Sigmoid colon (tissue), 7 donors: Measurements from ENCODE around the gene FKBP14. TPM values are rescaled to one million over a fixed set of nuclear protein-coding genes. Genes with fewer than 3 reads are reported as not detected.
A peak's percentile ranks its signal among the peaks of the same experiment; 100 is the strongest.

Source experiments
- DNase-seq: peaks from one replicate; pipeline ENCODE4 v3.0.0-alpha.2; 2019
- H3K27ac ChIP-seq, 4 donors: fragments of 200-600 bp; sonication (generic); one replicate each; pipeline ENCODE4 v1.5.1; 2016 to 2019; ENCODE audit warnings: mild to moderate bottlenecking in 1 of 4
- H3K27me3 ChIP-seq, 3 donors: fragments of 200-600 bp; sonication (generic); one replicate each; pipeline ENCODE4 v1.5.1; 2019; ENCODE audit warnings: mild to moderate bottlenecking in 1 of 3
- H3K36me3 ChIP-seq, 4 donors: fragments of 200-600 bp; sonication (generic); one replicate each; pipeline ENCODE4 v1.5.1; 2016 to 2019
- H3K4me1 ChIP-seq, 4 donors: fragments of 200-600 bp; sonication (generic); one replicate each; pipeline ENCODE4 v1.5.1; 2017 to 2019
- H3K4me3 ChIP-seq, 4 donors: fragments of 200-600 bp; sonication (generic); one replicate each; pipeline ENCODE4 v1.5.1; 2017 to 2019; ENCODE audit warnings: mild to moderate bottlenecking in 2 of 4, moderate library complexity in 1 of 4
- H3K9me3 ChIP-seq, 4 donors: fragments of 200-600 bp in 3 of 4; sonication (generic) in 3 of 4; one replicate each; pipeline versions ENCODE4 v1.5.1 to v1.6.1; 2013 to 2019
- EP300 ChIP-seq, 4 donors: sonication (generic); formaldehyde crosslinking; IDR thresholded peaks; one replicate each; pipeline ENCODE4 v1.6.1; 2017; ENCODE audit warnings: antibody characterized with exemption in 4 of 4
- POLR2A ChIP-seq, 2 donors: fragments of 450-650 bp; IDR thresholded peaks; one replicate each; pipeline ENCODE4 v1.6.1; 2016; ENCODE audit warnings: antibody characterized with exemption in 2 of 2, mild to moderate bottlenecking in 2 of 2, moderate library complexity in 2 of 2
- POLR2AphosphoS5 ChIP-seq, 4 donors: sonication (generic); formaldehyde crosslinking; IDR thresholded peaks; one replicate each; pipeline ENCODE4 v1.6.1; 2017; ENCODE audit warnings: antibody characterized with exemption in 4 of 4
- WGBS, 2 donors: extraction: QIAGEN DNeasy Blood & Tissue Kit; methylation state at CpG; one replicate each; pipeline ENCODE4 v1.1.7; 2013; 5-methylcytosine and 5-hydroxymethylcytosine counted together
- intact Hi-C: fragments of 100-400 bp; cut with DNase I; formaldehyde crosslinking; loops from one replicate; pipeline ENCODE4 v1.15.1; 2023
- polyA plus RNA-seq, 3 donors: library from polyadenylated mRNA; stranded (reverse); fragments of 200-250 nt; gene quantifications; one replicate each; pipeline ENCODE4 v1.2.3, GENCODE V29; 2013
- total RNA-seq, 4 donors: library from RNA; depleted of rRNA; stranded (reverse); fragments of >200 nt; gene quantifications; one replicate each; pipeline ENCODE4 v1.1.0, GENCODE V29; 2016
- TF ChIP-seq, protein P1 (sequence below), 4 experiments: fragments of 450-650 bp in 3 of 4; fragments of 200-600 bp in 1 of 4; IDR thresholded peaks; one replicate each; pipeline ENCODE4 v1.5.1; 2016 to 2019; ENCODE audit warnings: antibody characterized with exemption in 4 of 4, mild to moderate bottlenecking in 3 of 4, moderate library complexity in 2 of 4
- donor health status: healthy with polysubstance abuse.
- donor health status: Bipolar disorder and iron deficiency.
- donor health status: healthy.

FKBP14 gene
- total and polyA plus RNA-seq, 7 donors, result 1.8 to 11.4 (median 6.3) TPM

DNA sequence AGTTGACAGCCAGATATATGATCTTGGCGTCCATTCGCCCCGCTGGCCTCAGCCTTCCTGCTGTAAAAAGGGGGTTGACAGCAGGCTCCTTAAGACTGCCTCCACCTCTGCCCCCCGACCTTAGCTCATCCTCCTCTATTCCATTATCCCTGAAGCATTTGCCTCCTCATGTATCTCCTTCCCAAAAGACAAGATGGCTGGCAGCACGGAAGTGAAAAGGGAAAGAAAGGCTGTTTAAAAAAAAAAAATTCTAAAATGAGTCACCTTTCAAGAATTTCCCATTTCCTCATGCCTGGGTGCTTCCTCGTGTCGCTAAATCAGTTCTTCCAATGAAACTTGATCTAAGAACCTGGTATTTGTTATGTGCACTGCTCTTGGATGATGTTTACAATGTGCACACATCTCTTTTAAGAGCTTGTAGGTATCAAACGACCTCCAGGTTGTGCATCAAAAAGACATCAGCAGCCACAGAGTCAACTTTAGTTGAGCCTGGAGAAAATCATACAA lies 38.6 kb downstream of the FKBP14 start:
- WGBS, 2 donors, result 66% methylated on average over 8 of the region's 8 CpGs
- H3K27me3 ChIP-seq, result no peaks in the 10 kb centered on the region
- H3K9me3 ChIP-seq, result peaks cover 0 to under 1% (median 0%) of the 10 kb centered on the region in 4 donors
- intact Hi-C loops, result no loop called here
- DNase-seq, result no peak
- peak overlapping the region; percentile 84 to 98 (median 91) for H3K27ac ChIP-seq
- H3K4me3 ChIP-seq, result peak overlapping the region in 3 of 4 donors; percentile 86 to 99 (median 95)
- TF ChIP-seq POLR2AphosphoS5 (IDR thresholded peaks at IDR 0.05) (peak in 2 of 4 donors; percentile 16 to 21), EP300 (IDR thresholded peaks at IDR 0.05) (no peak)
- H3K4me1 ChIP-seq, result peaks cover 0 to 27% (median 15%) of the 10 kb centered on the region in 4 donors
- no peaks in the 10 kb centered on the region for H3K36me3 ChIP-seq

DNA sequence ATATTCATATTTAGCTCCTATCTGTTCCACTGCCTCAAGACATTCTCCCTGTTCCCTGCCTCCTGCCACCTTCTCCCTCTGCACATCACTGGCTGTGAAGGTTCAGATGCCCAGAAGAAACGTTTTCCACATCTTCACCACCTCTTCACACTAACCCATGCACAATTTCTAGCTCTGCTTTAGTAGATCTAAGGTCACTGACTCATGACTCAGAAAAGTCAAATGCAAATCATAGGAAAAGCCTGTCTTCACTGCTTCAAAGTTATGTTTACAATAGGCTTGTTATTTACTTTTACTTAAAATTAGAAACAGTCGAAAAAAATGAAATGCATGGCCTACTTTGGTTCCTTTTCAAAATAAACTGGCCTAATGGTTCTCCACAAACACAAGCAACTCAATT lies 39.4 kb downstream of the FKBP14 start:
- peaks cover 0 to 27% (median 15%) of the 10 kb centered on the region in 4 donors for H3K4me1 ChIP-seq
- peak overlapping the region in 3 of 4 donors; percentile 86 to 98 (median 96) for H3K27ac ChIP-seq
- no peak overlapping the region for H3K4me3 ChIP-seq
- DNase-seq, result no peak
- no peaks in the 10 kb centered on the region for H3K9me3 ChIP-seq
- H3K27me3 ChIP-seq, result no peaks in the 10 kb centered on the region
- 49 to 55% methylated on average over 2 of the region's 2 CpGs for WGBS, 2 donors
- TF ChIP-seq POLR2A (IDR thresholded peaks at IDR 0.05) (no peak), EP300 (IDR thresholded peaks at IDR 0.05) (no peak), POLR2AphosphoS5 (IDR thresholded peaks at IDR 0.05) (no peak)
- TF ChIP-seq, protein P1, sequence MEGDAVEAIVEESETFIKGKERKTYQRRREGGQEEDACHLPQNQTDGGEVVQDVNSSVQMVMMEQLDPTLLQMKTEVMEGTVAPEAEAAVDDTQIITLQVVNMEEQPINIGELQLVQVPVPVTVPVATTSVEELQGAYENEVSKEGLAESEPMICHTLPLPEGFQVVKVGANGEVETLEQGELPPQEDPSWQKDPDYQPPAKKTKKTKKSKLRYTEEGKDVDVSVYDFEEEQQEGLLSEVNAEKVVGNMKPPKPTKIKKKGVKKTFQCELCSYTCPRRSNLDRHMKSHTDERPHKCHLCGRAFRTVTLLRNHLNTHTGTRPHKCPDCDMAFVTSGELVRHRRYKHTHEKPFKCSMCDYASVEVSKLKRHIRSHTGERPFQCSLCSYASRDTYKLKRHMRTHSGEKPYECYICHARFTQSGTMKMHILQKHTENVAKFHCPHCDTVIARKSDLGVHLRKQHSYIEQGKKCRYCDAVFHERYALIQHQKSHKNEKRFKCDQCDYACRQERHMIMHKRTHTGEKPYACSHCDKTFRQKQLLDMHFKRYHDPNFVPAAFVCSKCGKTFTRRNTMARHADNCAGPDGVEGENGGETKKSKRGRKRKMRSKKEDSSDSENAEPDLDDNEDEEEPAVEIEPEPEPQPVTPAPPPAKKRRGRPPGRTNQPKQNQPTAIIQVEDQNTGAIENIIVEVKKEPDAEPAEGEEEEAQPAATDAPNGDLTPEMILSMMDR (IDR thresholded peaks at IDR 0.05), result no peak
- no peaks in the 10 kb centered on the region for H3K36me3 ChIP-seq
- intact Hi-C loops, result no loop called here

DNA sequence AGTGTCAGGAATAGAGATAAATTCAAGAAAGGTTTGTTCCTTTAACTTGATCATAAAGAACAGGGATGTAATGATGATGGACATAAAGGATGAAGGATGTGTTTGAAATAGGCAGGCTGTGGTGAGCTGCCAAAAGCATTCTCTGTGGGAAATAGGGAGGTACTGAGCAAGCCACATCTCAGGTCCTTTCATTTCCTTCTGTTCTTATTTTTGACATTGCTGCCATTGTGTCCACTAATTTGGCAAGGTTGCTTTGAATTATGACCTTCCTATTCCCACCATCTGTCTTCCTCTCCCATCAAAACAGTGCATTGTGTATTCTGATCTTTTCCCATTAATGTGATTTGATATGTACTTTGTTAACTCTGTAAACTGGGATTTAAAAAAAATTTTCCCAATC lies 46.4 kb downstream of the FKBP14 start:
- no peaks in the 10 kb centered on the region for H3K9me3 ChIP-seq
- H3K27ac ChIP-seq, result no peak overlapping the region
- H3K27me3 ChIP-seq, result no peaks in the 10 kb centered on the region
- intact Hi-C loops, result no loop called here
- peaks cover 0 to 26% (median 18%) of the 10 kb centered on the region in 4 donors for H3K4me1 ChIP-seq
- TF ChIP-seq, protein P1 (IDR thresholded peaks at IDR 0.05), result no peak
- TF ChIP-seq POLR2AphosphoS5 (IDR thresholded peaks at IDR 0.05) (no peak), EP300 (IDR thresholded peaks at IDR 0.05) (no peak), POLR2A (IDR thresholded peaks at IDR 0.05) (no peak)
- no peak for DNase-seq
- no peaks in the 10 kb centered on the region for H3K36me3 ChIP-seq
- no peak overlapping the region for H3K4me3 ChIP-seq

DNA sequence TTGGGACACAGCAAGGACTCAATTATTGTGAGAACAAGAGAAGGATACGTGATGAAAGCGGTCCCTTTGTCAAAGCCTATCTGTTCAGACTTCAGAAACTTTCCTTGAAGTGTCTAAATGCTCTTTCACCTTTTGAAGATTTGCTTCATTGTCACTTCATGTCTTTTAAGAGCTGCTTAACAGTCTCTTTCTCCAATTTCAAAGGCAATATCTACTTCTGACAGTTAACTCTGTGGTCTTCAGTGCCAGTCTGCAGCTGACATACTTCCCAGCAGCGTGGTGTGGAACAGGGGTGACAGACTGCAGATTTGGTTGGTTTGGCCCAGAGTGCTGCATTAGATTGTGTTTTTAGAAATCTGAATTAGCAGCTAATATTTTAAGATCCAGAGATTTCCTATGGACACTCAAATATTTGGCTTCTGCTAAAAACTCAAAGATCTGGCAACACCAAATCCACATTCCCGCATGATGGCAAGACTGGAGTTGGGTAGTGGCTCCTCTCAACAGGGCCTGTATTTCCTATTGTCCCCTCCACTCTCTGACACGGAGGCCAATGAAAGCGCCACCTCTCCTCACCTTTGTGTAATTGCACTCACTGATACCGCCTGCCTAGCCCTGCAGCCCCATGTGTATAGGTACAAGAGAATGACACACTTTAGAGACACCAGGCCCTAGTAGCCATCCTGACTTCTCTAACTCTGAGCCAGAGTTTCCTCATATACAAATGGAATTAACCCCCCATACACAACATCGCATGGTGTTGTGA lies 48.4 kb downstream of the FKBP14 start:
- TF ChIP-seq EP300 (IDR thresholded peaks at IDR 0.05) (no peak), POLR2AphosphoS5 (IDR thresholded peaks at IDR 0.05) (no peak), POLR2A (IDR thresholded peaks at IDR 0.05) (no peak)
- TF ChIP-seq, protein P1 (IDR thresholded peaks at IDR 0.05), result no peak
- WGBS, 2 donors, result 84 to 90% methylated on average over 8 of the region's 8 CpGs
- no peaks in the 10 kb centered on the region for H3K9me3 ChIP-seq
- DNase-seq, result no peak
- H3K36me3 ChIP-seq, result no peaks in the 10 kb centered on the region
- H3K27me3 ChIP-seq, result no peaks in the 10 kb centered on the region
- no peak overlapping the region for H3K4me3 ChIP-seq
- intact Hi-C loops, result no loop called here
- peaks cover 0 to 26% (median 18%) of the 10 kb centered on the region in 4 donors for H3K4me1 ChIP-seq
- peak overlapping the region in 1 of 4 donors; percentile 61 for H3K27ac ChIP-seq

DNA sequence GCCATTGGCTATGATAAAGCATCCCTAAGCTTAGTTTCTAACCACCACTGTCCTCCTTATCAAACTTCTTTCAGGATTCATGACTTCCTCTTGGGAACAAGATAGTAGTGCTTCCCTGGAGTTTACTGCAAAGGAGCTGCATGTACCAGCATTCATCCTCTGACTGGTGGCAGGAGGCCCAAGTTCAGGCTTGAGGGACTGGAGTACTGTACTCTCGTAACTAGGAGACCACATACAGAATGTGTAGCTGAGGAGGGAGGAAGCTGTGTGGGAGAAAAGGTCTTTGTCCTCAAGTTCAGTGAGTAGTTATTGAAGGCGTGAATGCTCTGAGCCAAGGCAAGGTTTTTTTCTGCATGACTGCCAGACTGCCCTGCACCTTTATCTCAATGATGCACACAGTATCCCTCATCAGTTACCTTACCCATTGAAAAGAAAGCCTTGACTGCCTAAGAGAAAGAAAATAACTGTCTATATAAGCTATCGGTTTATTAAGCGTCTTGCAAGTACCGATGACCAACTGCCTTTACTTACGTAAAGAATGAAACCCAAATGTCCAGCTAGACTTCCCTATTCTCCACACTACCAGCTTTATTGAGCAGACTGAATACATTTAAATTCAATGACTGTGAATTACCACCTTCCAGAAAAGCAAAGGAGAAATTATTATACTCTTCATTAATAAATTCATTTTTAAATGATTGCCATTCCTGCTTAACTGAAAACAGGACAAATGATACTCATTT lies 49.7 kb downstream of the FKBP14 start:
- H3K4me3 ChIP-seq, result no peak overlapping the region
- no peak for DNase-seq
- intact Hi-C loops, result no loop called here
- no peaks in the 10 kb centered on the region for H3K27me3 ChIP-seq
- H3K9me3 ChIP-seq, result no peaks in the 10 kb centered on the region
- H3K36me3 ChIP-seq, result no peaks in the 10 kb centered on the region
- H3K4me1 ChIP-seq, result peaks cover 0 to 26% (median 18%) of the 10 kb centered on the region in 4 donors
- 81 to 91% methylated on average over 6 of the region's 6 CpGs for WGBS, 2 donors
- H3K27ac ChIP-seq, result peak overlapping the region; percentile 44 to 65 (median 57)
- TF ChIP-seq, protein P1 (IDR thresholded peaks at IDR 0.05), result no peak
- no peak for TF ChIP-seq POLR2AphosphoS5 (IDR thresholded peaks at IDR 0.05)
- no peak for TF ChIP-seq POLR2A (IDR thresholded peaks at IDR 0.05)
- TF ChIP-seq EP300 (IDR thresholded peaks at IDR 0.05), result no peak
